Stromal cell of bone marrow (primary cell): ENCODE measurements around the gene ZMYM4.
"Not testable (repeated sequence)": the region's sequence is repeated elsewhere in the genome, so short reads cannot be mapped to it uniquely, and the experiment has no call there.

Experiments
- DNase-seq: peaks from one replicate; pipeline ENCODE4 v3.0.0-alpha.2; 2012; ENCODE audit warnings: low read depth

ZMYM4 gene

DNA sequence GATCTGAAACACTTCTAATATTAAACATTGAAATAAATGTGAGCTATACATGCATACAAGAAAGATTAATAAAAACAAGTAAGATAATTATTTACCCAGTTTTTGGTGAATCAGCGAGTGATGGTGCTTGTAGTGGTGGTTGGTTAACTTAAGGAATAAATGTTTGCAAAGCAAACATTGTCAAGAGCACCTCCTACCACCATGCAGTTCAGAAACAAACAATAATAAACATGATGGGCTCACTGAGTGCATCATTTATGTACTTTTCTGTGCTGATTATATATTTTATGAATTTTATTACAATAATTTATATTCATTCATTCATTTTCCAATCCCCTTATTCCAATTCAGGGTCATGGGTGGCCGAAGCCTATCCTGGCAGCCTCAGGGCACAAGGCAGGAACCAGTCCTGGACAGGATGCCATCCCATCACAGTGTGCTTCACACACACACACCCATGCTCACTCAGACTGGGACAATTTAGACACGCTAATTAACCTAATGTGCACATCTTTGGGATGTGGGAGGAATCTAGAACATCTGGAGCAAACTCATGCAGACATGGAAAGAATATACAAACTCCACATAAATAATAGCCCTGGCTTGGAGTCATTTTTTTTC lies 57.8 kb downstream of the ZMYM4 start:
- DNase-seq = no peak

DNA sequence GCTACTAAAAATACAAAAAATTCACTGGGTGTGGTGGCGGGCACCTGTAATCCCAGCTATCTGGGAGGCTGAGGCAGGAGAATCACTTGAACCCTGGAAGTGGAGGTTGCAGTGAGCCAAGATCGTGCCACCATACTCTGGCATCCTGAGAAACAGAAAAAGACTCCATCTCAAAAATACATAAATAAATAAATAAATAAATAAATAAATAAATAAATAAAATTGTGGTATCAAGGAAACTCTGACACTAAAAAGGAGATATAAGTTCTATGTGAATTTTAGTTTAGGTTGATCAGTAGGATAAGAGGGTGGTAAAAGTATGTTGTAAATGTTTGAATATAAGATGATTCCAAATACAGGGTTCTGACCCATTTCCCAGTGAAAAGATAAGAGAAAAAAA lies 63.1 kb downstream of the ZMYM4 start:
- DNase-seq = not testable (repeated sequence)

DNA sequence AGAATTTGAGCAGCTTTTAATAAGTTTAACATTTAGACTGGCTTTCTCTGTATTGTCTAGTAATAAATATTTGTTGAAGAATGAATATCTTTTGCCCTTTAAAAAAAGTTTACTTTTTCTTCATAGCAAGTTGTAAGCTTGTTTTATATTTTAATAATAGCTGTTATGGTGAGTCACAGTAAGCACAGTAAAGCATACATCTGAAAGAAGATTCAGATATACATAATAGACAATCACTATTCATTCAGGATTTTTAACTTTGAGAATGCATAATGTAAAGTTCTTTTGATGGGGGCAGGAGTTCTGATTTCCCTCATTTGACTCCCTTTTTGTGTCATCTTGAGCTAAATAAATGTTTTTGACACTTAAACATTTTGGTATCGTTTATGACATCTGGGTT lies 66.0 kb downstream of the ZMYM4 start:
- no peak for DNase-seq

DNA sequence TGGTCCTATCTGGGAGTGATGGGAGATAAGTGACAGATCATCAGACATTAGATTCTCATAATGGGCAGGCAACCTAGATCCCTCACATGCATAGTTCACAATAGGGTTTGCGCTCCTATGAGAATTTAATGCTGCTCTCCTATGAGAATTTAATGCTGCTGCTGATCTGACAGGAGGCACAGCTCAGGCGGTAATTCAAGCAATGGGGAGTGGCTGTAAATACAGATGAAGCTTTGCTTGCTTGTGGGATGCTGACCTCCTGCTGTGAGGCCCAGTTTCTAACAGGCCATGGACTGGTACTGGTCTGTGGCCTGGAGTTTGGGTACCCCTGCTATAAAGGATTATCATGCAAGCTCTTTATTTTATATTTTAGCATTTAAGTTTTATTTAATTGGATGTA lies 72.0 kb downstream of the ZMYM4 start:
- no peak for DNase-seq

DNA sequence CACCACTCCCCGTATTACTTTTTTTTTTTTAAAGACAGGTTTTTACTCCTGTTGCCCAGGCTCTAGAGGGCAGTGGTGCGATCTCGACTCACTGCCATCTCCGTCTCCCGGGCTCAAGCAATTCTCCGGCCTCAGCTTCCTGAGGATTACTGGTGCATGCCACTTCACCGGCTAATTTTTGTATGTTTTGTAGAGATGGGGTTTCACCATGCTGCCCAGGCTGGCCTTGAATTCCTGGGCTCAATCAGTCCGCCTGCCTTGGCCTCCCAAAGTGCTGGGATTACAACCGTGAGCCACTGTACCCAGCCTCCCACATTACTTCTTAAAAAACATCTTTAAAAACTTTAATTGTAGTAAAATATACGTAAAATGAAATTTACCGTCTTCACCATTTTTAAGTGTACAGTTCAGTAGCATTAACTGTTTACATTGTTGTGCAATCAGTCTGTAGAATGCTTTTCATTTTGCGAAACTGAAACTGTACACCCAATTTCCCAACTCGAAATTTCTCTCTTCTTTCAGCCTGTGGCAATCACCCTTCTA lies 77.0 kb downstream of the ZMYM4 start:
- DNase-seq = no peak

DNA sequence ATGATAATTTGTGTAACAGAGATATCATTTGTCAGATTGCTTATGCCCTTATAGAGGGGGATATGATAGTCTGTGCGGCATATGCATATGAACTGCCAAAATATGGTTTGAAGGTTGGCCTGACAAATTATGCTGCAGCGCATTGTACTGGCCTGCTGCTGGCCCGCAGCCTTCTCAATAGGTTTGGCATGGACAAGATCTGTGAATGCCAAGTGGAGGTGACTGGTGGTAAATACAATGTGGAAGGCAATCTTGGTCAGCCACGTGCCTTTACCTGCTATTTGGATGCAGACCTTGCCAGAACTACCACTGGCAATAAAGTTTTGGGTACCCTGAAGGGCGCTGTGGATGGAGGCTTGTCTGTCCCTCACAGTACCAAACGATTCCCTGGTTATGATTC lies 82.4 kb downstream of the ZMYM4 start:
- no peak for DNase-seq

DNA sequence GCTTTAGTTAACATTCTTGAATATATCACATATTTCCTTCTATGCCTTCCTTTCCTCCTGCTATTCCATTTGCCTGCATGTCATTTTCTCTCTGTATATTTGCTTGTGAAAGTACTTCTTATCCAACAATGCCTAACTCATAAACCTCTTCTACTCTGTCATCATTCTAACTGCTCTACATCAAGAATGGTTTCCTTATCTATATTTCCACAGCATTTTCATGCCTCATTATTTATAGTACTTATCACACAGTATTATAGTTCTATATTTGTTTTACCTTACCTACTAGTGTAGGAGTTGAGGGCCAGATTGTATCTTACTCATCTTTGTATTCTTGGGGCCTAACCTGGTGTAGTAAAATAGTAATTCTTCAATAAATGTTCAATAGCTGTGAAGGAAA lies 91.5 kb downstream of the ZMYM4 start:
- no peak for DNase-seq

DNA sequence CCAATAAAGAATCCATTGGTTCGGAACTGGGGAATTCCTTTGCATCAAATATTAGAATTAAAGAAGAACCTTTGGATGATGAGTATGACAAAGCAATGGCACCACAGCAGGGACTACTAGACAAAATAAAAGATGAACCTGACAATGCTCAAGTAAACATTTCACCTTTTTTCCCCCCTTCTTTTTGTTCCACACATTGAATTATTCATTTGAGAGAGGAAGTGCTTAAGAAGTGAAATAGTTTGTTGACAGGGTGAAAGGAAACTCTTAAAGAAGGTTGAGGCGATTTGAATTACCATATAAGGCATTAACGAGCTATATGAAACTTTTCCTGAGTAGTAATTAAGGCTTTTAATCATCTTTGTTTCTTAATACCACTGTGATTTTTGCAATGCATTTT lies 93.1 kb downstream of the ZMYM4 start:
- no peak for DNase-seq

DNA sequence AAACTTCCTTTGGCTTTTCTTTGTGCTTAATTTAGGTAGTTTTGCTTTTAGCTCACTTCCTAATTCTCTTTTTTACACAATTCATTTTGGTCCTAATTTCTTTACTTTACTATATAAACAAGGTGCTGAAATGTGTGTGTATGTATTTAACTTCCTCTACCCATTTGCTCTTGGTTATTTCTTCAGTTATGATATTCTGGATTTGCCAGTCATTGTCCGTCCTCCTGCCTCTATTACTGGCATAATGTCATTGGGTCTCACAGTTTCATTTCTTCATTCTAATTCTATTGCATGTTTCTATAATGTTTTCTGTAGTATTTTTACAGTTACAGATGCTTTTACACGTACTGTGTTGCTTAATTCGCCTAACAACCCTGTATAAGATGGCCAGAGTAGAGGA lies 96.2 kb downstream of the ZMYM4 start:
- DNase-seq = no peak

DNA sequence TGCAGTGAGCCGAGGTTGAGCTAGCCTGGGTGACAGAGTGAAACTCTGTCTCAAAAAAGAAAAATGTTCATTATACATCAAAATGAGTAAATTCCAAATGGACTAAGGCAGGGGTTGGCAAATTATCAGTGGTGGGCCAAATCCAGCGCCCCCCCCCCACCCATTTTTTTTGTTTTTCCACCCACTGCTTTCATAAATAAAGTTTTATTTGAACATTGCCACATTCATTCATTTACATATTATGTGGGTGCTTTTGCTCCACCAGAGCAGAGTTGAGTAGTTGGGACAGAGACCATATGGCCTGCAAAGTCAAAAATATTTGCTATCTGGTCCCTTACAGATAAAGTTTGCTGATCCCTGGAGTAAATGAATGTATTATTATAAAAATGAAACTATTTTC lies 99.4 kb downstream of the ZMYM4 start:
- no peak for DNase-seq

DNA sequence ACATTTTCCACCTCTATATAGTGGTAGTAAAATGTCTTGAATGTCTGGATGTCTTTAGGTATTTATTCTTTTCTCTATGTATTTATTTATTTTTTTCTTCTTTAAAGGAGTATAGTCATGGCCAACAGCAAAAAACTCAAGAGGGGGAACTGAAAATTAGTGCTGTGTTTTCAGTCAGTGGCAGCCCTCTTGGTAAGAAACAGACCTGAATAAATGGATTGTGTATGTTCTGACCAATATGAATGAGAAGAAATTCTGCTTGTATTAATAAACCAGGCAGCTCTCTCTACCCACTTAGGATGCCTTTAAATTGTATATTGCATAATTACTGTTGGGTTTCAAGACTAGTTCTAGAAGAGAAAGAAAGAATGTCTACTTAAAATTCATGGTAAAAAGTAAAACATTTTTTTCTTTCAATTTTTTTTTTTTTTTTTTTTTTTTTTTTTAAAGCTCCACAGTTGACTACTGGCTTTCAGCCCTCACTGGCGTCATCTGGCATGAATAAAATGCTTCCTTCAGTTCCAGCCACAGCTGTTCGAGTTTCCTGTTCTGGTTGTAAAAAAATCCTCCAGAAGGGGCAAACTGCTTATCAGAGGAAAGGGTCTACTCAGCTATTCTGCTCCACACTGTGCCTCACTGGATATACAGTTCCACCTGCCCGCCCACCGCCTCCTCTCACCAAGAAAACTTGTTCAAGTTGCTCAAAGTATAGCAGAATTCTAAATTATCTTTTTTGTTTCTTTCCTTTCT lies 101.6 kb downstream of the ZMYM4 start:
- peak; percentile 55 for DNase-seq

DNA sequence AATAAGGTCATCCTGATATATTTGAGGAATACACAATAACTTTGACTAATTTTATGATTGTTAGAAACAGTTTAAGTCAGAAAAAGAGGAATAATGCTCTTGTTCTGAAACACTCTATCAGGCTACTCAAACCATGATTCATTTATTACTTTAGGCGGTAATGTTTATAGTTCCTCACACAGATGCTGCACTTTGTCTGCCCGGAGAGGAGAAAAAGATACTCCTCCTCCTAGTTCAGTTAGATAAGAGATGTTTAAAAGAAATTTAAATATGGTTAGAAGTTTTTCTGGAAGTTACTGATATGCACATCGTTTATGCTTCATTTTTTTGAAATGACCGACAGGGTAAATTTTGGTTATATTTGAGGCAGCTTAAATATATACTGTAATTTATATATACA lies 103.0 kb downstream of the ZMYM4 start:
- DNase-seq = no peak

DNA sequence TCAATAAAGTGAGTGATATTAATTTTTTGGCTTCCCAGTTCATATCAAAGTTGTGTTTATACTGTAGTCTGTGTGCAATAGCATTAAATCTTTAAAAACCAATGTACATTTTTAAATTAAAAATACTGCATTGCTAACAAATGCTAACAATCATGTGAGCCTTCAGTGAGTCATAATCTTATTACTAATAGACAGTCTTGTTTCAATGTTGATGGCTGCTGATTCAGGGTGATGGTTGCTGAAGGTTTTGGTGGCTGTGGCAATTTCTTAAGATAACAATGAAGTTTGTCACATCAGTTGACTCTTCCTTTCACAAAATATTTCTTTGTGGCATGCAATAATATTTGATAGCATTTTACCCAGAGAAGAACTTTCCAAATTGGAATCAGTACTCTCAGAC lies 109.0 kb downstream of the ZMYM4 start:
- DNase-seq = peak; percentile 7

DNA sequence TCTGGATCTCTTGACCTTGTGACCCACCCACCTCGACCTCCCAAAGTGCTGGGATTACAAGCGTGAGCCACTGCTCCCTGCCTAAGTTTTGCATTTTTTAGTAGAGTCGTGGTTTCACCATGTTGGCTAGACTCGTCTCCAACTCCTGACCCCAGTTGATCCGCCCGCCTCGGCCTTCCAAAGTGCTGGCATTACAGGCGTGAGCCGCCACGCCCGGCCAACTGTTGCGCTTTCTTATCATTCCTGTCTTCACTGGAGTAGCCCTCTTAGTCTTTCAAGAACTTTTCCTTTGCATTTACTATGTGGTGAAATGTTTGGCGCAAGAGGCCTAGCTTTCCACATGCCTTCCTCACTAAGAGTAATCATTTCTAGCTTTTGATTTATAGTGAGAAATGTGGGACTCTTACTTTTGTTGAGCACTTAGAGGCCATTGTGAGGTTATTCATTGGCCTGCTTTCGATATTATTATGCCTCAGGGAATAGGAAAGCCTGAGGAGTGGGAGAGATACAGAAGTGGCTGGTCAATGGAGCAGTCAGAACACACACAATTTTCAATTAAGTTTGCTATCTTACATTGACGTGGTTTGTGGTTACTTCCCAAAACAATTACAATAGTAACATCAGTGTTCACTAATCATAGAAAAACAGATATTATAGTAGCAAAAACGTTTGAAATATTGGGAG lies 111.0 kb downstream of the ZMYM4 start:
- no peak for DNase-seq

DNA sequence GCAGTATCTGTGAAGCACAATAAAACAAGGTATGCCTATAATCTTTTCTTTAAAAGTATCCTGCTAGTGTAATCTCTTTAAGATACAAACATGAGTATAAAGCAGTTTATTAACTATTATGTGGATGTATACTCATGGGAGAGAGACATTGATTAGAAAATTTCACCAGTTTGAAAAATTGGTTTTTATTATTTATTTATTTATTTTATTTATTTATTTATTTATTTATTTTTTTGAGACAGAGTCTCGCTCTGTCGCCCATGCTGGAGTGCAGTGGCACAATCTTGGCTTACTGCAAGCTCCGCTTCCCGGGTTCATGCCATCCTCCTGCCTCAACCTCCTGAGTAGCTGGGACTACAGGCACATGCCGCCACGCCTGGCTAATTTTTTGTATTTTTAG lies 111.6 kb downstream of the ZMYM4 start:
- not testable (repeated sequence) for DNase-seq

DNA sequence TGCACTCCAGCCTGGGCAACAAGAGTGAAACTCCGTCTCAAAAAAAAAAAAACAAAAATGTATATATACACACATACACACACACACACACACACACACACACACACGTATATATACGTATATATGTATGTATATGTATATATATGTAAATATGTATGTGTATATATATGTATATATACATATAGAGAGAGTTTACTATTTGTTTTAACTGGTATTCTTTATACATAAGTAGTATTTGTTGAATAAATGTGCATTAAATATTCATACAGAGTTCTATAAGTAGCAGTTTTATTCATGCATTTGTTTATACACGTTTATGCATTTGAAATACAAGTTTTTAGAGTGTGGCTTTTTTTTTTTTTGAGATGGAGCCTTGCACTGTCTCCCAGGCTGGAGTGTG lies 113.6 kb downstream of the ZMYM4 start:
- no peak for DNase-seq

DNA sequence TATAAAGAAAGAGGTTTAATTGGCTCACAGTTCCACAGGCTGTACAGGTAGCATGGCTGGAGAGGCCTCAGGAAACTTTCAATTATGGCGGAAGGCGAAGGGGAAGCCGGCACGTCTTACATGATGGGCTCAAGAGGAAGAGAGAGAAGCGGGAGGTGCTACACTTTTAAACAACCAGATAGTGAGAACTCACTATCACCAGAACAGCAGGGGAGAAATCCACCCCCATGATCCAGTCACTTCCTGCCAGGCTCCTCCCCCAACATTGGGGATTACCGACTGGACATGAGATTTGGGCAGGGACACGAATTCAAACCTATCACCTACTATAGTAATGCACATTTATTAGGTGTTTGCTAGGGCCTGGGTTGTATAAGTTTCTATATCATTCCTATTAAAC lies 117.8 kb downstream of the ZMYM4 start:
- DNase-seq = no peak

DNA sequence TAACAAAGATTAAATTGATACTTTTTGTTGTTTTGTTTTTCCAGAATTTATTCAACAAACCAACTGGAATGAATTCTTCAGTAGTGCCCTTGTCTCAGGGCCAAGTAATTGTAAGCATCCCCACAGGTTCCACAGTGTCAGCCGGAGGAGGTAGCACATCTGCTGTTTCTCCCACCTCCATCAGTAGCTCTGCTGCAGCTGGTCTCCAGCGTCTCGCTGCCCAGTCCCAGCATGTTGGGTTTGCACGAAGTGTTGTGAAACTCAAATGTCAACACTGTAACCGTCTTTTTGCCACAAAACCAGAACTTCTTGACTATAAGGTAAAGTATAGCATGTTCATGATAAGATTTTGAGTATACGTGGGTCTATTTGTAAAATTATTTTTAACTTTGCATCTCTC lies 118.5 kb downstream of the ZMYM4 start:
- DNase-seq = no peak

DNA sequence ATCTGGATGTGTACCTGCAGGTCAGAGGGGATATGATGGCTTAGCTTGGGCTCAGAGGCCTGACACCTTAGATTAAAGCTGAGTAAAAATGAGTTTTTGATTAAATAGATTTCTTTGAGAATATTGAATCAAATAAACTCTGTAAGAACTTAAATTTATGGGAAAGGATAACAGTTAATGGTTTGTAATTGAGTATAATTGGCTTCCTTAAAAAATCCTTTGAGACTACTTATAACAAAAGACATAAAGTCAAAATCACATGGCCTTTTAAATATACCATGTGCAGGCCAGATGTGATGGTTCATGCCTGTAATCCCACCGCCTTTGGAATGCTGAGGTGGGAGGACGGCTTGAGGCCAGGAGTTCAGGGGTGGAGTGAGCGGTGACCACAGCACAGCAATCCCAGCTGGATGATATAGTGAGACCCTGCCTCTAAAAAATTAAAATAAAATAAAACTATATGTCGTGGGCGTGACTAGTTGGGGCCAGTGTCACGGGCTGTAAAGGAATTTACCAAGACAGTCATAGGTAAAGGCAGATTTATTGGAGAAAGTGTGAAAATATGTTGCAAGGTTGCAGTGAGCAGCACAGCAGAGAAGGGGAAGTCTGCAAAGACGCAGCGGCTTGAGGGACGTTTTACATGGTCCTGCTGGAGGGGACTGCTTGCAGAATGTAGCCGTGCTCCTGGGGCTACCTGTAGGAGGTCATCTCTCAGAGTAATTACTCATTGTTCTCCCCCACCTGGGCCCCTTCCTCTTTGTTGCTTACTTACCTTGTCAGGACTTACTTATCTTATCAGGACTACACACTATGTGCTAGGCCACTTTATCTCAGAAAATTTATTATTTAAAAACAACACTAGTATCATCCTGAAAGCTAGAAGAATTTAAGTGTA lies 122.3 kb downstream of the ZMYM4 start:
- no peak for DNase-seq

DNA sequence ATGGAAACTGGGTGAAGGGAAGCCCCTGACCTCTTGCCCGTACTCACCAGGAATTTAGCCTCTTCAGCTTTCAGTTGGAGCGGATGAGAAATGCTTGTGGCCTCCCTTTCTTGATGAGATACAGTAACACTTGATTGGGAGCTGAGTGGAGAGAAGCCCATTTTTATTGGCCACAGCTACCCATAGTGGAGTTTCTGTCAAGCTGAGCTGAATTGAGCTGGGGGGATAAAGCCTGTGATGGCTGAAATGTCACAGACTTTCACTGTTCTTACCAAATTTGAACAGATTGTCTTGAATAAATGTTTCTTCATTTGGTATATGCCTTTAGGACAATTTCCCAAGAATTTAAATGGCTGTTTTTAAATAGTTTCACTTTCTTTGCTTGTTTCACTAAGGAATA lies 125.9 kb downstream of the ZMYM4 start:
- DNase-seq = no peak

DNA sequence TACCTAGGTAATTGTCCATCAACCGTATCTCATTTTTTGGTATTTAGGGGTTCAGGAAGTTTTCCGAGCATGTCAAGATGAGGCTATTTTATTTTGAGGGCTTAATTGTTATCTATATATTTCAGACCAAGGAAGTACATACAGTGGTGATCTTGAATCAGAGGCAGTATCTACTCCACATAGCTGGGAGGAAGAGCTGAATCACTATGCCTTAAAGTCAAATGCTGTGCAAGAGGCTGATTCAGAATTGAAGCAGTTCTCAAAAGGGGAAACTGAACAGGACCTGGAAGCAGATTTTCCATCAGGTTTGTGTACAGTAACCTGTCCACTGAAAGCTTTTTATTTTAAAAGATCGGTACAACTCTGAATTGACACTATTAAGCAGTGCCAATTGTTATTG lies 130.2 kb downstream of the ZMYM4 start:
- DNase-seq = no peak

DNA sequence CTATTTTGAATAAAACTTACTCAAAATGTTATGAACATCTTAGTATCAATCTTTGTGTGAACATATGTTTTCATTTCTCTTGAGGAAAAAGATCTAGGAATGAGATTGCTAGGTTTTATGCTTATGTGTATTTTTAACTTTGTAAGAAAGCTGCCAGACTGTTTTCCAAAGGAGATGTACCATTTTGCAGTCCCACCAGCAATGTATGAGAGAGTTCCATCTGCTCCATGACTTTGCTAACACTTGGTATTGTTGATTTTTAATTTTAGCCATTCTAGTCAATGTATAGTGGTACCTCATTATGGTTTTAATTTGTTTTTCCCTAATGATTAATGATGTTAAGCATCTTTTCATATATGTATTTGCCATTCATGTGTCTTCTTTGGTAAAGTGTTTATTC lies 132.5 kb downstream of the ZMYM4 start:
- no peak for DNase-seq
